NT2/D1 (cell line): ENCODE measurements around the gene SLIT3.

ENCODE experiments used
- SUZ12 ChIP-seq: IDR thresholded peaks from 2 replicates; pipeline ENCODE4 v1.6.1; 2011; ENCODE audit not compliant: insufficient read length, insufficient read depth; ENCODE audit errors: extremely low read depth
- YY1 ChIP-seq: IDR thresholded peaks from 2 replicates; pipeline ENCODE4 v1.6.1; 2011; ENCODE audit not compliant: insufficient read length, insufficient read depth

DNA sequence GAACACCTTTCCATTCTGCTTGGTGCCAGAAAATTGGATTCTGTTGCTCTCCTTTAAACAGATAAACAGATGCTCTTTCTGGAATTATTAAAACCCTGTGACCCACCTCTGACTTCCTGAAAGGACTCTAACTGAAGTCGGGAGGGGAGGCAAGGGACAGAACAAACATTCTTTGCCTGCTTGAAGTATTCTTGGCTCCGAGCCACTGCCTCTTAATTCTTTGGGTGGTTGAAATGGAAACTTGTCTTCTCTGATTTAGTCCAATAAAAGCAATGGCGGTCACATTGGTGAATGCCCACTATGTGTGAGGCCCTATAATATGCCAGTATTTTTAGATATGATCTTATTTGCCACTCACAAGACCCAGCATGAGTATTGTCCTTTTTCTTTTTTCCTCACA lies 236.8 kb downstream of the SLIT3 start:
- TF ChIP-seq SUZ12 (no peak), YY1 (no peak)
